D721Med (cell line): ENCODE results near the gene ADAM17.
A peak's percentile ranks its signal among the peaks of the same experiment; 100 is the strongest.

ENCODE experiments used
- DNase-seq: peaks from one replicate; pipeline ENCODE4 v3.0.0; 2011; ENCODE audit warnings: low spot score; ENCODE audit not compliant: insufficient read length
- FAIRE-seq: peaks from 2 replicates; lab custom pipeline; 2011; peaks lifted over from hg19 to GRCh38; lab: Jason Lieb, UNC
- TF ChIP-seq, protein P1 (sequence below): IDR thresholded peaks from 2 replicates; pipeline ENCODE4 v1.5.1; 2012; ENCODE audit warnings: mild to moderate bottlenecking, control low read depth; ENCODE audit not compliant: insufficient read depth; ENCODE audit errors: missing control alignments

ADAM17 gene

DNA sequence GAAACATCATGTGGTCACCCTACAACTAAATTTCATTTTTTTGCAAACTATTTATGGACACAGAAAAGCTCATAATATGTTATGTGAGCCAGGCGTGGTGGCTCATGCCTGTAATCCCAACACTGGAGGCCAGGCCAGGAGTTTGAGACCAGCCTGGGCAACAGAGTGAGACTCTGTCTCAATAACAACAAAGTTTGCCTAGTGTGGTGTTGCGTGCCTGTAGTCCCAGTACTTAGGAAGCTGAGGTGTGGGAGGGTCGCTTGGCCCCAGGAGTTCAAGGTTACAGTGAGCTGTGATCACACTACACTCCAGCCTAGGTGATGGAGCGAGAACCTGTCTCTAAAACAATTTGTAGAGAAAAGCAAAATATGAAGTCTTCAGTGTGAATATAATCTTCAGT, 75.5 kb downstream of the ADAM17 start:
- DNase-seq: no peak
- TF ChIP-seq, protein P1, sequence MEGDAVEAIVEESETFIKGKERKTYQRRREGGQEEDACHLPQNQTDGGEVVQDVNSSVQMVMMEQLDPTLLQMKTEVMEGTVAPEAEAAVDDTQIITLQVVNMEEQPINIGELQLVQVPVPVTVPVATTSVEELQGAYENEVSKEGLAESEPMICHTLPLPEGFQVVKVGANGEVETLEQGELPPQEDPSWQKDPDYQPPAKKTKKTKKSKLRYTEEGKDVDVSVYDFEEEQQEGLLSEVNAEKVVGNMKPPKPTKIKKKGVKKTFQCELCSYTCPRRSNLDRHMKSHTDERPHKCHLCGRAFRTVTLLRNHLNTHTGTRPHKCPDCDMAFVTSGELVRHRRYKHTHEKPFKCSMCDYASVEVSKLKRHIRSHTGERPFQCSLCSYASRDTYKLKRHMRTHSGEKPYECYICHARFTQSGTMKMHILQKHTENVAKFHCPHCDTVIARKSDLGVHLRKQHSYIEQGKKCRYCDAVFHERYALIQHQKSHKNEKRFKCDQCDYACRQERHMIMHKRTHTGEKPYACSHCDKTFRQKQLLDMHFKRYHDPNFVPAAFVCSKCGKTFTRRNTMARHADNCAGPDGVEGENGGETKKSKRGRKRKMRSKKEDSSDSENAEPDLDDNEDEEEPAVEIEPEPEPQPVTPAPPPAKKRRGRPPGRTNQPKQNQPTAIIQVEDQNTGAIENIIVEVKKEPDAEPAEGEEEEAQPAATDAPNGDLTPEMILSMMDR: no peak
- FAIRE-seq: no peak

DNA sequence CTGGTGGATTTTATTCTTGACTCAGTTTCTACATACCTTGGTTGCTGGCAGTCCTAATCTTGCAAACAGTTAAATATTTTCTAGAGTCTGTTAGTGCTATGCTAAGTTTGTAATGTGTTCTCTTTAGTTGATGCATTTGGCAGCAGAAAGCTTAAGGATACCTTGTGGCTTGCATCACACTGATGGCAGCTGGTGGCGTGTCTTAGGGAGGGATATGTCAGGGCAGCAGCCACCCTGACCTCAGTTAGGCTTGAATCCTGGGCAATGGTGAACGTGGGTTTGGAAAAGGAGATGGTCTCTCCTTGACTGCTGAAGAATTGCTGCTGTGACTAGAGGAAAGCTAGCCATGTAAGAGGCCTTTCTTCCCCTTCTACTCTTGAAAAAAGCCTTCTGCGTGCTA, 77.1 kb downstream of the ADAM17 start:
- DNase-seq: no peak
- FAIRE-seq: no peak
- TF ChIP-seq, protein P1: no peak

- no peak for FAIRE-seq
- TF ChIP-seq, protein P1: no peak
- DNase-seq: no peak
These were observed 77.7 kb downstream of the ADAM17 start for GRCh38 chr2:9477914-9478313.

- TF ChIP-seq, protein P1: no peak
- DNase-seq: peak; percentile 69
- no peak for FAIRE-seq
These were observed 81.1 kb downstream of the ADAM17 start, which contains the start of gene IAH1 for GRCh38 chr2:9474361-9475057. Gene IAH1 (plus strand): TSS chr2:9474551. CDS start chr2:9474567, 16 bp downstream.

- FAIRE-seq: no peak
- no peak for DNase-seq
These were observed 81.7 kb downstream of the ADAM17 start for GRCh38 chr2:9473985-9474360.

GRCh38 chr2:9473308-9473984, 82.2 kb downstream of the ADAM17 start:
- FAIRE-seq (no peak), DNase-seq (no peak)
- TF ChIP-seq, protein P1: no peak

More at GRCh38 chr2:9473985-9474360, 81.7 kb downstream of the ADAM17 start:
- TF ChIP-seq, protein P1: no peak

- FAIRE-seq: no peak
- TF ChIP-seq, protein P1: no peak
- no peak for DNase-seq
These were observed 83.1 kb downstream of the ADAM17 start for GRCh38 chr2:9472511-9472910.
